Thyroid gland (tissue), 4 donors: Measurements from ENCODE around the gene ADAMTSL2.

Experiments used
- POLR2A ChIP-seq, 2 donors: fragments of 450-650 bp; IDR thresholded peaks; one replicate each; pipeline ENCODE4 v1.6.1; 2017; ENCODE audit warnings: antibody characterized with exemption in 2 of 2, mild to moderate bottlenecking in 2 of 2, moderate library complexity in 1 of 2
- TF ChIP-seq, protein P1 (sequence below), 6 experiments: fragments of 200-600 bp in 3 of 6; fragments of 450-650 bp in 3 of 6; sonication (generic) in 3 of 6; IDR thresholded peaks; one replicate each; pipeline ENCODE4 v1.5.1; 2016 to 2019; ENCODE audit warnings: antibody characterized with exemption in 6 of 6, mild to moderate bottlenecking in 2 of 6, inconsistent platforms in 1 of 6, moderate library complexity in 1 of 6

DNA sequence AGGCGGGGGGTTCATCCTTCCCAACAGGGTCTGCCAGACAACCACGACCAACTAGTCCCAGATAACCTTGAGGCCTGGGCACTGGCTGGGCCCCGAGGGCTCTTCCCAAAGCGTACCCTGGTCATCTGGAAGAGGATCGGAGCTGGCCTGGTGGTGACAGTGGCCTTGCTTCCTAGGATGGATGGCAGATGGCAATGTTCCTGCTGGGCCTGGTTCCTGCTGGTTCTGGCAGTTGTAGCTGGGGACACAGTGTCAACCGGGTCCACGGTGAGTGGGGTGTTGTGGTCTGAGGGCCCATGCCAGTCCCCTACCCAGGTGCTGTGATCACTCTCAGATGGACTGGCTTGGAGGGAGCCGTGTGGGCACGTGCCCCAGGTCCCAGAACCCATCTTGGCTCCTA, 2.0 kb downstream of the ADAMTSL2 start:
- TF ChIP-seq, protein P1, sequence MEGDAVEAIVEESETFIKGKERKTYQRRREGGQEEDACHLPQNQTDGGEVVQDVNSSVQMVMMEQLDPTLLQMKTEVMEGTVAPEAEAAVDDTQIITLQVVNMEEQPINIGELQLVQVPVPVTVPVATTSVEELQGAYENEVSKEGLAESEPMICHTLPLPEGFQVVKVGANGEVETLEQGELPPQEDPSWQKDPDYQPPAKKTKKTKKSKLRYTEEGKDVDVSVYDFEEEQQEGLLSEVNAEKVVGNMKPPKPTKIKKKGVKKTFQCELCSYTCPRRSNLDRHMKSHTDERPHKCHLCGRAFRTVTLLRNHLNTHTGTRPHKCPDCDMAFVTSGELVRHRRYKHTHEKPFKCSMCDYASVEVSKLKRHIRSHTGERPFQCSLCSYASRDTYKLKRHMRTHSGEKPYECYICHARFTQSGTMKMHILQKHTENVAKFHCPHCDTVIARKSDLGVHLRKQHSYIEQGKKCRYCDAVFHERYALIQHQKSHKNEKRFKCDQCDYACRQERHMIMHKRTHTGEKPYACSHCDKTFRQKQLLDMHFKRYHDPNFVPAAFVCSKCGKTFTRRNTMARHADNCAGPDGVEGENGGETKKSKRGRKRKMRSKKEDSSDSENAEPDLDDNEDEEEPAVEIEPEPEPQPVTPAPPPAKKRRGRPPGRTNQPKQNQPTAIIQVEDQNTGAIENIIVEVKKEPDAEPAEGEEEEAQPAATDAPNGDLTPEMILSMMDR (IDR thresholded peaks at IDR 0.05): no peak
- no peak for TF ChIP-seq POLR2A (IDR thresholded peaks at IDR 0.05)
